SK-N-MC (cell line): ENCODE results near the gene TRIP12.

ENCODE experiments used
- EZH2 ChIP-seq: fragments of 200-600 bp; sonication (generic); IDR thresholded peaks from one replicate; pipeline ENCODE4 v1.6.1; 2017; ENCODE audit warnings: antibody characterized with exemption
- FOXP2 ChIP-seq: optimal IDR thresholded peaks from 2 replicates; pipeline ENCODE3; 2011; ENCODE audit warnings: mild to moderate bottlenecking, moderate library complexity; ENCODE audit not compliant: insufficient read depth; ENCODE audit errors: extremely low read length, control extremely low read depth
- POLR2AphosphoS5 ChIP-seq: IDR thresholded peaks from 2 replicates; pipeline ENCODE4 v1.6.1; 2012; ENCODE audit warnings: mild to moderate bottlenecking, low read depth, low read length, borderline replicate concordance

GRCh38 chr2:229874647-229875046, 47.2 kb downstream of the TRIP12 start:
- TF ChIP-seq POLR2AphosphoS5 = no peak
- TF ChIP-seq EZH2 = no peak
- TF ChIP-seq FOXP2 = no peak
